ENCODE results near the gene NUTM2A.
"Not testable (repeated sequence)": the region's sequence is repeated elsewhere in the genome, so short reads cannot be mapped to it uniquely, and the experiment has no call there.

DNA sequence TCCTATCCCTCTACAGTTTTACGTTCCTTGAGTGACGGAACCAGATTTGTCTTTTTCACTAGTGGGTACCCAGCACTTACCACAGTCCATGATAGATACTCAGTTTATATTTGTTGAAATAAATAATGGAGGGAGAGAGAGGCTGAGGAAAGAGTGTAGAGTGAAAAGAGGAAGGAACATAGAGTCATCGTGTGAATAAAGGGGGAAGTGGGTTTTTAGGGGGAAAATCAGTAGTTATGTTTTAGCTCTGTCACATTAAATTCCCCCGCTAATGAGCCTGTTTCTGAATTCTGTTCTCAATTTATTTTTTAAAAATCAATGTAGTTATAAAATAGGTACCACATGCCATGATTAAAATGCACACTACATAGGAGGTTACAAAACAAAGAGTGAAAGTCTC lies 39.2 kb upstream of the NUTM2A start:
- TF ChIP-seq, protein P1, sequence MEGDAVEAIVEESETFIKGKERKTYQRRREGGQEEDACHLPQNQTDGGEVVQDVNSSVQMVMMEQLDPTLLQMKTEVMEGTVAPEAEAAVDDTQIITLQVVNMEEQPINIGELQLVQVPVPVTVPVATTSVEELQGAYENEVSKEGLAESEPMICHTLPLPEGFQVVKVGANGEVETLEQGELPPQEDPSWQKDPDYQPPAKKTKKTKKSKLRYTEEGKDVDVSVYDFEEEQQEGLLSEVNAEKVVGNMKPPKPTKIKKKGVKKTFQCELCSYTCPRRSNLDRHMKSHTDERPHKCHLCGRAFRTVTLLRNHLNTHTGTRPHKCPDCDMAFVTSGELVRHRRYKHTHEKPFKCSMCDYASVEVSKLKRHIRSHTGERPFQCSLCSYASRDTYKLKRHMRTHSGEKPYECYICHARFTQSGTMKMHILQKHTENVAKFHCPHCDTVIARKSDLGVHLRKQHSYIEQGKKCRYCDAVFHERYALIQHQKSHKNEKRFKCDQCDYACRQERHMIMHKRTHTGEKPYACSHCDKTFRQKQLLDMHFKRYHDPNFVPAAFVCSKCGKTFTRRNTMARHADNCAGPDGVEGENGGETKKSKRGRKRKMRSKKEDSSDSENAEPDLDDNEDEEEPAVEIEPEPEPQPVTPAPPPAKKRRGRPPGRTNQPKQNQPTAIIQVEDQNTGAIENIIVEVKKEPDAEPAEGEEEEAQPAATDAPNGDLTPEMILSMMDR (IDR thresholded peaks at IDR 0.05), result not testable (repeated sequence)
- not testable (repeated sequence) for TF ChIP-seq POLR2A (IDR thresholded peaks at IDR 0.05)

All from tibial nerve (tissue), 3 donors.